ENCODE results near the gene HEPN1. TPM values are rescaled to one million over a fixed set of nuclear protein-coding genes. Genes with fewer than 3 reads are reported as not detected.

The HEPN1 gene
- total and polyA plus RNA-seq, 2 of the 8 experiments (the other 6 are each of a cell fraction or from before 2014, with no cell fraction given), result not detected

GRCh38 chr11:124887667-124888013 is 31.4 kb upstream of the HEPN1 start (continued):
- TF ChIP-seq, protein P1, sequence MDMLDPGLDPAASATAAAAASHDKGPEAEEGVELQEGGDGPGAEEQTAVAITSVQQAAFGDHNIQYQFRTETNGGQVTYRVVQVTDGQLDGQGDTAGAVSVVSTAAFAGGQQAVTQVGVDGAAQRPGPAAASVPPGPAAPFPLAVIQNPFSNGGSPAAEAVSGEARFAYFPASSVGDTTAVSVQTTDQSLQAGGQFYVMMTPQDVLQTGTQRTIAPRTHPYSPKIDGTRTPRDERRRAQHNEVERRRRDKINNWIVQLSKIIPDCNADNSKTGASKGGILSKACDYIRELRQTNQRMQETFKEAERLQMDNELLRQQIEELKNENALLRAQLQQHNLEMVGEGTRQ (IDR thresholded peaks at IDR 0.05; ENCODE audit: low read length), result no peak
